ENCODE measurements around the gene SLC6A3.

DNA sequence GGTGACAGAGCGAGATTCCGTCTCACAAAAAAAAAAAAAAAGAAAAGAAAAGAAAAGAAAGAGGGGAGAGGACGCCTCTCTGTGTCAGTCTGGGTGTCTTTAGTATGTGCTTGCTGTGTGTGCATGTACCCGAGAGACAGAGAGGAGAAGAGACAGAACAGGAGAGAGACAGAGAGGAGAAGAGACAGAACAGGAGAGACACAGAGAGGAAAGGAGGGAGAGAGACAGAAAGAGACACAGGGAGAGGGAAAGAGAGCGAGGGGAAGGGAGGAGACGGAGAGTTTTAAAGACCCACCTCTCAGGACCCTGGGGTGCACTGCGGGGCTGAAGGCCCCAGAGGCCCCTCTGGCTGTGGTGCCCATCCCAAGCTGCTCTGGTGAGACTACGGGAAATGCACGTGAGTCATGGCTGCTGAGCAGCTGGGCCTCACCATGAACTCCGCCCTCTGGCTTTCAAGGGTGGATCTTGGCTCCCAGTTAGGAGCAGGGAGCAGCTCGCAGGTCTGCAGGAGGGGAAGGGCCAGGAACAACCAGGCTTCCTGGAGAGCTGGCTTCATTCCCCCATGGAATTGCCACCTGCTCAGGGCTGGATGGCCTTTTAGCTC, 7.9 kb downstream of the SLC6A3 start:
- TF ChIP-seq, protein P1, sequence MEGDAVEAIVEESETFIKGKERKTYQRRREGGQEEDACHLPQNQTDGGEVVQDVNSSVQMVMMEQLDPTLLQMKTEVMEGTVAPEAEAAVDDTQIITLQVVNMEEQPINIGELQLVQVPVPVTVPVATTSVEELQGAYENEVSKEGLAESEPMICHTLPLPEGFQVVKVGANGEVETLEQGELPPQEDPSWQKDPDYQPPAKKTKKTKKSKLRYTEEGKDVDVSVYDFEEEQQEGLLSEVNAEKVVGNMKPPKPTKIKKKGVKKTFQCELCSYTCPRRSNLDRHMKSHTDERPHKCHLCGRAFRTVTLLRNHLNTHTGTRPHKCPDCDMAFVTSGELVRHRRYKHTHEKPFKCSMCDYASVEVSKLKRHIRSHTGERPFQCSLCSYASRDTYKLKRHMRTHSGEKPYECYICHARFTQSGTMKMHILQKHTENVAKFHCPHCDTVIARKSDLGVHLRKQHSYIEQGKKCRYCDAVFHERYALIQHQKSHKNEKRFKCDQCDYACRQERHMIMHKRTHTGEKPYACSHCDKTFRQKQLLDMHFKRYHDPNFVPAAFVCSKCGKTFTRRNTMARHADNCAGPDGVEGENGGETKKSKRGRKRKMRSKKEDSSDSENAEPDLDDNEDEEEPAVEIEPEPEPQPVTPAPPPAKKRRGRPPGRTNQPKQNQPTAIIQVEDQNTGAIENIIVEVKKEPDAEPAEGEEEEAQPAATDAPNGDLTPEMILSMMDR (IDR thresholded peaks at IDR 0.05): no peak
- TF ChIP-seq POLR2A (IDR thresholded peaks at IDR 0.05): no peak

All from tibial nerve (tissue), 3 donors.